Activated naive CD8-positive, alpha-beta T cell treated with anti-CD3 and anti-CD28 coated beads, Interleukin-2, amount 50 U/mL, for 16 hours (primary cell): Measurements from ENCODE around the gene KSR2.

Experiments
- DNase-seq: peaks from one replicate; pipeline ENCODE4 v3.0.0-alpha.2; 2020; ENCODE audit warnings: low read depth, low spot score

The KSR2 gene

DNA sequence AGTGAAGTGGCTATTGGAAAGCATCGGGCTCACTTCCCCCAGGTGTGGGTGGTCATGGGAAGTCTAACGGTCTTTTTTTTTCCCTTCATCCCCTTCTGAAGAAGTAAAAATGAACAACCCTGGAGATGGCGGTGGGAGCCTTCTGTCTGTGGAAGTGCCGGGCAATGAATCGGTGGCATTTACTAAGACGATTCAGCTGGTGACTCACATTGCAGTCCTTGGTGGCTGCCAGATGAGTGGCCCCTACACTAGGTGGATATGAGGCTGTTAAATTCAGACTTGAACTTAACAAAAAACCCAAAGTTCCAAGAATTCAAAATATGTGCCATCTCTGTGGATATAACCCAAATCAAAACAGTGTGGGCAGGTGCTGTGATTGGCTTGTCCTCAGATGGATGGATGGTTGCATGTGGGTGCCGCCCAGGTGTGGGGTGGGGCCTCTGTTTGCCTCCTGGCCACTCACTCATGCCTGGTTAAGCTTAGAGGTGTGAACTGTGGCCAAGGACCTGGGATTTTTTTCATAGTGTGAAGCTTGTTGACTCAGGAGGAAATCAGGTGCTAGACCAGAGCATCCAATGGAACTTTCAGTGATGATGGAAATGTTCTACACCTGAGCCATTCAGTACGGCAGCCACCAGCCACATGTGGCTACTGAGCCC is 430.6 kb downstream of the KSR2 start:
- DNase-seq, result no peak

DNA sequence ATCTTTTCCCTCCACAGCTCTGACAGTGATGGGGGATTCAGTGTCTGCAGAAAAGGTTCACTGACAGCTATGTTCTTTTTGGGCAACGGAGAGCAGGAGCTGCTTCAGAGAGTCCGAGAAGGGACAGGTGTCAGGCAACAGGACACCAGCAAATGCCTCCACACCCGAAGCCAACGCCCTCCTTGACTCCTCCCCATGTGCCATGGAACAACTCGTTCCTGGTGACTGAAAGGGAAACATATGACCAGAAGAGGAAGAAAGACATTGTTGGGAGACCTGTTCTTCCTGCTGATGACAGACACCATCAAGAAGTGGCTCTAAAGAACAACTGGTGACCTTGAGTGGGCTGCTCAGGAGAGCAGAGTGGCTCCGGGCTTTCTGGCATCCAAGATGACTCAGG is 435.1 kb downstream of the KSR2 start:
- no peak for DNase-seq

DNA sequence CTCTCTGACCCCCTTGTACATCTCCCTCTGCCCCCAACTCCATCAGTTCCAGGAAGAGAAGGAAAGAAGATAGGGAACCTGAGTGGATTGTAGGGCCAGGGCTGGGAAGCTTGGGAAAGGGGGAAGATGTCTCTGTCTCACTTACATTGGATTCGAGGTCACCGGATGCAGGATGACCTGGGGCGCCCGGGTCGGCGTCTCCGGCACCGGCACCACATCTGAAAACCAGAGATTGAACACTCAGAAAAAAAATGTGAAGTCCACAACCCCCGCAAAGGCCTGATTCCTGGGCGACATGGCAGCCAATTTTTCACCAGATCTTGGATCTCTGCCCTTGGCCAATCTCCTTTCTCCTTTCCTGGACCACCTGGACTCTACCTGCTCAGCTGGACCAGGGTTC is 438.0 kb downstream of the KSR2 start:
- DNase-seq, result no peak

DNA sequence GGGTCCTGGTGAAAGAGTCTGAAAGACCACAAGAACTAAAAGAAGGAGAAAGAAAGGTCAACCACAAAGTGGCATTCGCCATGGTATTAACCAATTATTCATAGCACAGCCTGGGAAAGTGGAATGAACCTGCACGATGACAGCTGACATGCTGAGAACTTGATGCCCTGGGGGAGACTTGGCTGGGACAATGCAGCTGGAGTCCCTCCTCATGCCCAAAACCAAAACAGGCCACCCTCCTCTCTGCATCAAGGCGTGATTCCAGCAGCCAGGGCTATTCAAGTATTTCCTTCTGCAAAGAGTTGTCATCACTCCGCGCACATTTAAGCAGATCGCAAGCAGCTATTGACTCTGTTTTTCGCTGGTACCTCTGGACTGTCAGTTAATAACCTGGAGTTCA is 440.3 kb downstream of the KSR2 start:
- no peak for DNase-seq

DNA sequence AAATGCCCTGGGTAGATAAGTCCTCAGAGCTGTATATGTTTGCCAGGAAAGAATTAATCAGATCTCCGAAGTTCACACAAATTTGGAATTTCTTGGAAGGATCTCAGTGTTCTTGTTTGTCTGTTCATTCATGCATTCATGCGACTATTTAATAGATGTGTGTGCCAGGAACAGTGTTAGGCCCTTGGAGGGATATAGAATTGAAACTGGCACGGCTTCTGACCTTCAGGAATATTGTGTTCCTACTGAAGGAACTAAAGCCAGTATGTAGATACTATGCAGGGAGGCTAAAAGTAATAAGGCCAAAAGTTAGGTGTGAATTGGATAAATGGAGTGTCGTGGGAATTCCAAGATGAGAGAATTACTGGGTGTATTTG is 441.3 kb downstream of the KSR2 start:
- DNase-seq, result no peak

DNA sequence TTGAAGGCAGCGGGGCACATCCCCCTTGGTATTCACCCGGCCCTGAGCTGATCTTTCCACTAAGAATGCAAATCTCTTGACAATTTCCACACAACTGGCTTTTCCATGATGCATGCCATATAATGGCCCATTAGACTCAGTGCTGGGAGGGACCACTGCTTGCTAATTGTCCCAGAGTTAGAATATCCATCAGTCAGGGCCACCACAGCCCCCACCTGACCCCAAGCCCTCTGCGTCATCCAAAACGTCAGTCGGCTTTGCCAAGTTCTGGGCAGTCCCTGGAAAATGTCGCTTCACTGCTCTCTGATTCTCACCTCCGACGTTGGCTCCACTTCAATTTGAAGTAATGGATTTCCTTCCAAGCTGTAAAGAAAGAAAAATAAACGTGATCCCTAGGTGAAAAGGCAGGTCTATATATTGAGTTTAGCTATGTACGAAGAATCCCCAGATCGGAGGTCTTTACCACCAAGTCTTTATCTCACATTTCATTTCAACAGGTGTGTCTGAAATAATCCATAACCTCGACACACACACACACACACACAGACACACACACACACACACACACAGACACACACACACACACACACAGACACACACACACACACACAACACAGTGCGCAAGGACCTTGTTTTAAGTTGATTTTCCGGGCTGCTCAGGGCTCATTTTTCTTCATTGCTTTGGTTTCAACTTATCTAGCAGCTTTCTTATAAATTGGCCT is 441.9 kb downstream of the KSR2 start:
- no peak for DNase-seq

DNA sequence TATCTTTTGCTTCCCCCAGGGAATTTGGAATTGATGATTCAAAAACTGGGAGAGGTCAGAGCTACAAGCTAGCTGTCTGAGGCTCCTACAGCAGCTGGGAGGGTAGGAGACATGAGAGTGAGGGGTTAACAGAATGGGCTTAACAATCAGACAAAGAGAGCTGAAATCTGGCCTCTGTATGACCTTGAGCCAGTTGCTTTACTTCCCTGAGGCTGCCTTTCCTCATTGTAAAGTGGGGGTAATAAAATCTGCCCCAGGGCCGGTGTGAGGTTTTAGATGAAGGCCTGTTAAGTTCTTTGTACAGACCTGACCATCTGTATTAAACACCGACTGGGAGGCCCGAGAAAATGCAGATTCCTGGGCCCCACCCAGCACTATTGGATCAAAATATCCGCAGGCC is 443.0 kb downstream of the KSR2 start:
- DNase-seq, result no peak

DNA sequence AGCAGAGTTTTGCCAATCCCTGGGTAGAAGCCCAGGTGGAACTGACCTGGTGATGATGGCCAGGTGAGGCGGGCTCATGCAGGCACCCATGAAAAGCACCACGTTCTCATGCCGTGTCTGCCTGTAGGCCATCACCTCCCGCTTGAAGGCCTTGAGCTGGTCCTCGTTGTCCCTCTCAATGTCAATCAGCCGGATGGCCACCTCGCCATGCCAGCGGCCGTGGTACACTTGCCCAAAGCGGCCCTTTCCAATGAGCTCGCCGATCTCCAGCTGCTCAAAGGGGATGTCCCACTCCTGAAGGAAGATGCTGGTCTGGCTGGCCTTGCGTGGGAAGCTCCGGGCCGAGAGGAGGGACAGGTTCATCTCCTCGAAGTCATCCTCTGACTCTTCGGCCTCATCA is 444.0 kb downstream of the KSR2 start:
- DNase-seq, result no peak

DNA sequence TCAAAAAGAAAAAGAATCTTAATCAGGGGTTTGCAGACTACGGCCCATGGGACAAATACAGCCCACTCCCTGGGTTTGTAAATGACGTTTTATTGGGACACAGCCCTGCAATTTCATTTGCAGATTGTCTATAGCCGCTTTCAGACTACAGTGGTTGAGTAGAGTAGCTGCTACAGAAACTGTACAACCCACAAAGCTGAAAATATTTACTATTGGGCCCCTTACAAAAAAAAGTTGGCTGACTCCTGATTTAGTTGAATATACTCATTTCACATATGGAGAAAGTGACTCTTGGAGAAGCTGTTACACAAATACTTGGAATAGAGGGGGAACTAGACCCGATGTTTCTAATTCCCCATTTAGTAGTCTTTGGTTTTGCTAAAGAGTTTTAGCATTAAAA is 444.8 kb downstream of the KSR2 start:
- DNase-seq, result no peak

DNA sequence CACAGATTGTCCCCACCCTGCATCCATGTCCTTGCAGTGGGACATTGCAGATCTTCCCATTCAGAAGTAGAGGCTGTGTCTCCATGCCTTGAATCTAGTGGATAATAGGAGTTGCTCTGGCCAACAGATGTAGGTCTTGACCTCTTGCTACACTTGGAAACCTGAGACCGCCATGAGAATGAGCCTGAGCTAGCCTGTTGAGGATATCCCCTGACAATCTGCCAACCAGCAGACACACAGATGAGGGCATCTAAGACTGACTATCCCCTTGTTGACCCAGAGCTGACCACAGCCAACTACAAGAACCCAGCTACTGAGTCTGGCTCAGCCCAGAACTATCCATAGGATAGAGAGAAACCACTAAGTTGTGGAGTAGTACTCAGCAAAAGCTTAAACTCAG is 446.2 kb downstream of the KSR2 start:
- no peak for DNase-seq

DNA sequence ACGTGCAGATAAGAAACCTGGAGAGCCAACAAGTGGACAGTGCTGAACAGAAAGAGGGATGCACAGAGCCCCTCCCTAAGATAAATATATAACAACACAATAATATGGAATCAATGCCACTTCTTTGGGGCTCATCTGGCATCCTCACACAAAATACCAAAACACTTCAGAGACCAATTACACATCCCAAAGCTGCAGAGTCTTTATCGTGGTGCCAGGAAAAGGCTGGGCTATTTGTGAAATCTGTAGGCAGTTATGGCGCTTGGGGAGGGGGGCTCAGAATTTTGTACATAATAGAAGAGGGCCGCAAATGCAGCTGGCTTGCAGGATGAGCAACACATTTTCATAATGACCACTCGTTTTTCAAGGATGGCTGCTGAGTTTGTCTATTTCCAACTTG is 446.9 kb downstream of the KSR2 start:
- no peak for DNase-seq

DNA sequence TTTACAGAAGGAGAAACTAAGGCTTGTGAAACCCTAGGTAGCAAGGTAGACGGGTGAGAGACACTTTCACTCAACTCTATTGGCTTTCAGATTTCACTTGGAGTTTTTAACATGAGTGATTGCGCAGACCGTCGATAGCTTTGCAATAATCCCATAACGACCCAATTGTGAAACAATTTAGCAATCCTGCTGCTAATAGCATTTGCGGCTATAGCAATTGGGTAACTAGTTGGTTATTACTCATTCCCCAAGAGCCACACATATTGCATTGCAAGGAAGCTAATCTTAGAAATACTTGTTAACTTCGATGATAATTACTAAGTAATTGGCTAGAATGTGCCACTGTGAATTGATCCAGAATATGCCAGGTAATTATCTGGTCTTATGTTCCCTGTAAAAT is 447.4 kb downstream of the KSR2 start:
- no peak for DNase-seq

DNA sequence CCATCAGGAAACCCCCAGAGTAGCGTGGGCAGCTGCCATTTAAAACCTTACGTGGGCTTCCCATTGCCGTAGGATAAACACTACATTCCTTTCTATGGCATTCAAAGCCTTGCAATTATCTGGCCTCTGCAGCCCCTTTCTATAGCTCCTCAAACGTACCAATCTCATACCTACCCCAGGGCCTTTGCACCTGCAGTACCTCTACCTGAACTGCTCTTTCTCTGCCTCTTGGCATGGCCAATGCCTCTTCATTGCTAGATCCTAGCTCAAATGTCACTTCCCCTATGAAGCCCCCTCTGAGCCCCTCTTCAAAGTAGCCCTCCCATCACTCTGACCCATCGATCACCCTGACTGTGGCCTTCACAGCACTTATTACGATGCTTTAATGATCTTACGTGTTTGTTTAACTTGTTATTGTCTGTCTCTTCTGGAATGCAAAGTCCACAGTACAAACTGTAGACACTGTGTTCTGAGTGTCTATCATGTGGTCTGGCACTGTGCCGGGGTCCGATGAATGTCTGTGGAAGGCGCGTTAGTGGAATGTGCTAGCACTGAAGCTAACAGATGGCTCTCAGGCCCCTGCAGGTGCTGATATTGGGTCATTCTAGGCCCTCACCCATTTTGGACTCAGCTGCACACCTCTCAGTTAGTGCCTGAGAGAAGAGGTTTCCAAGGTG is 450.1 kb downstream of the KSR2 start:
- DNase-seq, result no peak

DNA sequence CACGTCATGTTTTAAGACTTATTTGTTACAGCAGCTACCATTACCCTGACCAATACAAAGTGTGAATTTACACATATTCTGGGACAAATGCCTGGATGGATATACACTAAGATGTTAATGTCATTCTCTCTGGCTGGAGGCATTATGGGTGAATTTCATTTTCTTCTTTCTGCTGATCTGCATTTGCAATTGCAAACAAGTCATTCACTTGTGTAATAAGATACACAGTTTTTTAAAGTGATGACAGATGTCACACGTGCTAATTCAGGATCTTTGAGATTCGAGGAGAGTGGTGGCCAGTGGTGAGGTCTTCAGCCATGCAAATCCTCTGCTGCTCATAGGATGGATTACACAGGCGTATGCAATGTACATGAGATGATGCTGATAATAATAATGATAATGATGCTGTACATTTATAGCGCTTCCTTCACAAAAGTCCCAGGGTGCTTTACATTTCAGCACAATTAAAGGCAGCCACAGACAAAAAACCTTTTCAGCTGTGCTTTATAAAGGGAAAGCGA is 451.5 kb downstream of the KSR2 start:
- no peak for DNase-seq

DNA sequence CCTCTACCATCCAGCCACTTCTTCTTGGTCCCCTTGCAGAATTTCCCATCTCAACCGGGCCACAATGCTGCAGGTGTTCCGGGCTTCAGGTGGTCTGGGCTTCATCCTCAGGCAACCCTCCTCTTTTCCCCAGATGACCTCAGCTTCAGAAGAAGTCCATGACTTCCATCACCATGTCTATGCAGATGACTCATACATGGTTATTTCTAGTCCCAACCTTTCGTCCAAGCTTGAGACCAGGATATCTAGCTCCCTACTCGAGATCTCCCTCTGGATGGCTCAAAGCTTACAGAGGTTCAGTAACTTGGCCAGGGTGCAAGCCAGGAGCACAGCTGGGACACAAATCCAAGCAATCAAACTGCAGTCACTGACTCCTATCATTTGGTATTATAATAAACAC is 452.8 kb downstream of the KSR2 start:
- no peak for DNase-seq

DNA sequence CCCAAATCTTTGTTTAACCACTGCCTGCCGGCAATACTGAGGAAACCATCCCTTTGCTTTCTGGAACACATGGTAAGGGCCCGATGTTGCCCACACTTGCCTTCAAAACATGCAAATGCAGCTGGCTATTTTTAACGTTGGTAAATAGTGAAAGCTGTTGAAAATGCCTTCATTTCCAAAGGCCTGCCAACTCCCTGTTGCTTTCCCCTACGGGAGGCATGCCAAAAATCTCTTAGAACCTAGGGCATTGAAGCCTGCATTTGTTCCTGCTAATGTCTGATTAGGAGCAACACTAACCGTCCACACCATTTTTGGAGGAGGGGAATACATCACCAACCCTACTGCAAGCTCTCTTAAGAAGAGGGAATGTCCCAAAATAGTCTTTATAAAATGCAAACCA is 454.8 kb downstream of the KSR2 start:
- no peak for DNase-seq

DNA sequence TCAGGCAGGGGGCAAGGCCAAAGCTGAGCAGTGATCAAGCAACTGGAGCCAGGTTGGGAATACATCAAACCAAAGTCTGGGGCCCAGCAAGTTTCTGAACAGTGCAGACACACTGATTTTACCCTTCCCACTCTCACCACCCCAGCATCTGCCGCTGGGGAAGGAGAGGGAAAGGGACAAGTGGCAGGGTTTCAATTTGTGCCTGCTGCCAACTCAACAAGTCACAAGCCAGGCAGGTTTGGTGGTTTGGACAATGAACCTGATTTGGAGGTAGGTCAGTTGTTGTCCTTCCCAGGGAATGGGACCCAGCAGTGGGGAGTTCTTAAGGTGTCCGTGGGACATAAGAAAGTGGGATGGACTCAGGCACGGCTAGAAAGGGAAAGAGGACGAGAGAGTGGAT is 455.4 kb downstream of the KSR2 start:
- no peak for DNase-seq

DNA sequence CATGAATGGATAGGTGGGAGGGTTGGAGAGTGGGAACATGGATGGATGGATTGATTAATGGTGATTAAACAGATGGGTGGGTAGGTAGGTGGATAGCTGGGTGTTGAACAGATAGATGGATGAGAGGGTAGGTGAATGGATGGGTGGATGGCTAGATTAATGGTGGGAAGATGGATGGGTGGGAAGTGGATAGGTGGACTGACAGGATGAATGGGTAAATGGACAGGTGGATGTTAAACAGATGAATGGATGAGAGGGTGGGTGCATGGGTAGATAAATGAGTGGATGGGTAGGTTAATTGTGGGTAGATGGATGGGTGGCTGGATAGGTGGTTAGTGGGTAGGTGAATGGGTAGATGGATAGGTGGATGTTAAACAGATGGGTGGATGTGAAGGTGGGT is 460.3 kb downstream of the KSR2 start:
- no peak for DNase-seq

DNA sequence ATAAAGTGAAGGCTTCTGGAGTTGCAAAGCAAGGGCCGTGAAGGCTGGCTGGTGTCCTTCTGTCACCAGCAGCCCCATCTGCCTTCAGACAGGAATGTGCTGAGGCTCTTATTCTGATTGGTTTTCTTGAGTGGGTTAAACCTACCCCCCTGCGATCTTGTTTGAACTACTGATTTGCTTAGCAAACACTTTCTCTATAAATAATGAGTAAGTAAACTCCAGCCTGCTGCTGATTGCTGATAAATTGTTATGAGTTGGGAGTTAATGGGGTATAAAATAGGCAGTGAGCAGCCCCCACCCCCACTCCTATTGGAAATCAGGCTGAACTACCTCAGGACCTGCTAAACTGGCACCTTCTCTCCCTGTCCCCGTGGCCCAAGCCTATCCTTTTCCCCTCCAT is 461.2 kb downstream of the KSR2 start:
- DNase-seq, result no peak

DNA sequence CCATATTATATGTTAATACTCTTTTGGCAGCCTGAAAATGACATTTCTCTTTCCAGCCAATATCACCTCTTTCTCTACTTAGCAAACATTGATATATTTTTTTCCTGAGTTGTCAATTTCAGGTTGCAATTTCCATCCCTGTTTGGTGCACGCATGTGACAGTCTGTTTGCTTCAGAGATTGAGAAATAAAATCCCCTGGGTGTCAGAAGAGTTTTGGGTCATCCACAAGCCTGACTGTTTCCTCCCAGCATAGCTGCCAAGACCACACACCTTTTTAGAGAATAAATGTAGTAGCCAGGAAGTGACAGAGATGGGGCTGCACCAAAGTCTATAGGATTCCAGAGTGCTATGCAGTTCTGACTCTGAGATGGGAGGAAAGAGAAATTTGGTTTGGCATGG is 462.5 kb downstream of the KSR2 start:
- DNase-seq, result no peak

DNA sequence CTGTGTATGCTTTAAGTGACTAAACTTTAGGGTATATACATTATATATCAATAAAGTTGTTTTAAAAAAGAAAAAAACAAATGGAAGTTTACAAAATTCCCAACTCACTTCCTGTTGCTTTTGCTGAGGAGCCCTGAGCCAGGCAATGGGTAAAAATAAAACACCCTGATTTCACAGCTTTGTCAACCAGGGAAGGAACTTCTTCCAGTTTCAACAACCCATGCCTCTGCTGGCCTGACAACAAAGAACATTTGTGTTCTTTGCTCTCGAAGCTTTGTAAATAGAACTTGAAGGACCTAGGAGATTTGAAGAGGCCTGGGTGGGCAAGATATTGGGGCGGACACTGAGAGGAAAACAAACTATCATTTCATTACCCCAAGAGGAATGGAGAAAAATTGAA is 466.2 kb downstream of the KSR2 start:
- DNase-seq, result no peak

DNA sequence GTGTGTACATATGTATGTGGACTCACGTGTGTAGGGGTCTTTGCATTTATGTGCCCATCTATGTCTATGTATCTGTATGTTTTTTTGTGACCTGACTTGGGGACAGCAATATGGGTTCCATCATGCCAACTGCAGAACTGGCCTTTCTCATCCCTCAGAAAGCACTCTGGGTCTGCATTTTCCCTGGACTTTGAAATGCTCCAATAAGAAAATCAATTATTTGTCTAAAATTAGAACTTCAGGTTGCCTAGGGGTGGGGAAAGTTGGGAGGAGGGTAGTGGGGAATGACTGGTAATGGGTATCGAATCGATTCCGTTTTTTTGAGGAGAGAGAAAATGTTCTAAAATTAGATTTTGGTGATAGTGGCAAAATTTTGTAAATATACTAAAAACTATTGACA is 466.6 kb downstream of the KSR2 start:
- no peak for DNase-seq
